Panc1 (cell line): ENCODE results near the gene KRTAP12-2.

Source experiments
- SIN3A ChIP-seq: IDR thresholded peaks from 2 replicates; pipeline ENCODE4 v1.6.1; 2012; ENCODE audit warnings: low read depth, mild to moderate bottlenecking, low read length, moderate library complexity, borderline replicate concordance; ENCODE audit not compliant: insufficient read depth
- TCF7L2 ChIP-seq: IDR thresholded peaks from 2 replicates; pipeline ENCODE4 v1.6.1; 2011; ENCODE audit warnings: mild to moderate bottlenecking, low read depth, low read length, inconsistent platforms
- TF ChIP-seq, protein P1 (sequence below): fragments of 450-650 bp; IDR thresholded peaks from 2 replicates; pipeline ENCODE4 v1.5.1; 2017; ENCODE audit warnings: mild to moderate bottlenecking
- TF ChIP-seq, protein P2 (sequence below), 2 experiments: IDR thresholded peaks; 2 replicates each; pipeline ENCODE4 v1.6.1; 2011 to 2012; ENCODE audit warnings: low read depth in 2 of 2, control low read depth in 1 of 2, low read length in 1 of 2, mild to moderate bottlenecking in 1 of 2, moderate library complexity in 1 of 2; ENCODE audit not compliant: insufficient read depth in 1 of 2

DNA sequence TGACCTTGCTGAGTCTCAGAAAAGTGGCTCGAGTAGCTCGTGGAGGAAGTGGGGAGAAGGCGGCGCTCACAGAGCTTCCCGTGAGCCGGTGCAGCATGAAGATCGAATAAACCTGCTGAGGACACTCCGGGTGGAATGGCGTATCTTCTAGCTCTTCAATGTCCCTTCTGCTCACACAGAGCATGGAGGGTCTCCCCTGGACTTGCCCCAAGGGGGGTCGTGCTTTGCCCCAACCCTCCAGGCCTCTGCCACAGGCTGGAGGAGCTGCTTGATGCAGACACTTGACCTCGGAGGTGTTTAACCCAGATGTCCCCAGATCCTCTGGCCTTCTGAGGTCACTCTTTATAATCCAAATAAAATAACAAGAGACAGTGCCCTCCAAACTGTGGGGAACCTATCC is 28.0 kb upstream of the KRTAP12-2 start:
- TF ChIP-seq SIN3A: no peak
- TF ChIP-seq, protein P1, sequence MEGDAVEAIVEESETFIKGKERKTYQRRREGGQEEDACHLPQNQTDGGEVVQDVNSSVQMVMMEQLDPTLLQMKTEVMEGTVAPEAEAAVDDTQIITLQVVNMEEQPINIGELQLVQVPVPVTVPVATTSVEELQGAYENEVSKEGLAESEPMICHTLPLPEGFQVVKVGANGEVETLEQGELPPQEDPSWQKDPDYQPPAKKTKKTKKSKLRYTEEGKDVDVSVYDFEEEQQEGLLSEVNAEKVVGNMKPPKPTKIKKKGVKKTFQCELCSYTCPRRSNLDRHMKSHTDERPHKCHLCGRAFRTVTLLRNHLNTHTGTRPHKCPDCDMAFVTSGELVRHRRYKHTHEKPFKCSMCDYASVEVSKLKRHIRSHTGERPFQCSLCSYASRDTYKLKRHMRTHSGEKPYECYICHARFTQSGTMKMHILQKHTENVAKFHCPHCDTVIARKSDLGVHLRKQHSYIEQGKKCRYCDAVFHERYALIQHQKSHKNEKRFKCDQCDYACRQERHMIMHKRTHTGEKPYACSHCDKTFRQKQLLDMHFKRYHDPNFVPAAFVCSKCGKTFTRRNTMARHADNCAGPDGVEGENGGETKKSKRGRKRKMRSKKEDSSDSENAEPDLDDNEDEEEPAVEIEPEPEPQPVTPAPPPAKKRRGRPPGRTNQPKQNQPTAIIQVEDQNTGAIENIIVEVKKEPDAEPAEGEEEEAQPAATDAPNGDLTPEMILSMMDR: no peak
- TF ChIP-seq, protein P2, sequence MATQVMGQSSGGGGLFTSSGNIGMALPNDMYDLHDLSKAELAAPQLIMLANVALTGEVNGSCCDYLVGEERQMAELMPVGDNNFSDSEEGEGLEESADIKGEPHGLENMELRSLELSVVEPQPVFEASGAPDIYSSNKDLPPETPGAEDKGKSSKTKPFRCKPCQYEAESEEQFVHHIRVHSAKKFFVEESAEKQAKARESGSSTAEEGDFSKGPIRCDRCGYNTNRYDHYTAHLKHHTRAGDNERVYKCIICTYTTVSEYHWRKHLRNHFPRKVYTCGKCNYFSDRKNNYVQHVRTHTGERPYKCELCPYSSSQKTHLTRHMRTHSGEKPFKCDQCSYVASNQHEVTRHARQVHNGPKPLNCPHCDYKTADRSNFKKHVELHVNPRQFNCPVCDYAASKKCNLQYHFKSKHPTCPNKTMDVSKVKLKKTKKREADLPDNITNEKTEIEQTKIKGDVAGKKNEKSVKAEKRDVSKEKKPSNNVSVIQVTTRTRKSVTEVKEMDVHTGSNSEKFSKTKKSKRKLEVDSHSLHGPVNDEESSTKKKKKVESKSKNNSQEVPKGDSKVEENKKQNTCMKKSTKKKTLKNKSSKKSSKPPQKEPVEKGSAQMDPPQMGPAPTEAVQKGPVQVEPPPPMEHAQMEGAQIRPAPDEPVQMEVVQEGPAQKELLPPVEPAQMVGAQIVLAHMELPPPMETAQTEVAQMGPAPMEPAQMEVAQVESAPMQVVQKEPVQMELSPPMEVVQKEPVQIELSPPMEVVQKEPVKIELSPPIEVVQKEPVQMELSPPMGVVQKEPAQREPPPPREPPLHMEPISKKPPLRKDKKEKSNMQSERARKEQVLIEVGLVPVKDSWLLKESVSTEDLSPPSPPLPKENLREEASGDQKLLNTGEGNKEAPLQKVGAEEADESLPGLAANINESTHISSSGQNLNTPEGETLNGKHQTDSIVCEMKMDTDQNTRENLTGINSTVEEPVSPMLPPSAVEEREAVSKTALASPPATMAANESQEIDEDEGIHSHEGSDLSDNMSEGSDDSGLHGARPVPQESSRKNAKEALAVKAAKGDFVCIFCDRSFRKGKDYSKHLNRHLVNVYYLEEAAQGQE (IDR thresholded peaks at IDR 0.05; ENCODE audit: insufficient read depth in 1 of 2, low read depth in 2 of 2, low read length in 1 of 2): no peak
- no peak for TF ChIP-seq TCF7L2
